PC-3 (cell line): ENCODE data around the gene GPR107. TPM values are rescaled to one million over a fixed set of nuclear protein-coding genes. Genes with fewer than 3 reads are reported as not detected.

Source experiments
- ATAC-seq: fragments of 200-7000 bp; cut with Tn5 transposase; 2 replicates; pipeline ENCODE4 v1.9.1; 2020; ENCODE audit warnings: mild to moderate bottlenecking, moderate library complexity
- BruUV-seq: library from RNA; stranded (reverse); fragments of 400-500 nt; replicated peaks from 2 replicates; lab custom pipeline; 2021; lab: Mats Ljungman, UMichigan
- CTCF ChIA-PET: fragments of 300-600 bp; sonication (Branson Sonifier 250); formaldehyde crosslinking; loops from one replicate; lab custom pipeline; 2022; ENCODE audit warnings: antibody characterized with exemption; lab: Charles Lee
- POLR2A ChIA-PET: fragments of 300-600 bp; sonication (Branson Sonifier 250); formaldehyde crosslinking; loops from one replicate; lab custom pipeline; 2022; ENCODE audit warnings: antibody characterized with exemption; ENCODE audit not compliant: unreplicated experiment; lab: Charles Lee
- DNase-seq: peaks from one replicate; pipeline ENCODE4 v3.0.0-alpha.2; 2015
- H2AFZ ChIP-seq: fragments of 300-600 bp; sonication (generic); 2 replicates; pipeline ENCODE4 v1.6.0; 2016; ENCODE audit warnings: antibody characterized with exemption, low read length
- H3F3A ChIP-seq: fragments of 300-600 bp; sonication (generic); one replicate; pipeline ENCODE4 v1.6.0; 2017; ENCODE audit warnings: antibody characterized with exemption, low read length, control low read depth, mild to moderate bottlenecking; ENCODE audit not compliant: unreplicated experiment
- H3K27ac ChIP-seq: fragments of 300-600 bp; sonication (generic); 2 replicates; pipeline ENCODE4 v1.5.1; 2016; ENCODE audit warnings: mild to moderate bottlenecking, low read length
- H3K27me3 ChIP-seq: fragments of 300-600 bp; sonication (generic); 2 replicates; pipeline ENCODE4 v1.6.1; 2016; ENCODE audit warnings: low read length, mixed read lengths
- H3K36me3 ChIP-seq: fragments of 300-600 bp; sonication (generic); 2 replicates; pipeline ENCODE4 v1.6.1; 2016; ENCODE audit warnings: low read depth, mixed run types, low read length, mixed read lengths
- H3K4me1 ChIP-seq: fragments of 300-600 bp; sonication (generic); 2 replicates; pipeline ENCODE4 v1.5.1; 2016; ENCODE audit warnings: low read length; ENCODE audit not compliant: insufficient read depth
- H3K4me2 ChIP-seq: fragments of 300-600 bp; sonication (generic); 2 replicates; pipeline ENCODE4 v1.6.0; 2016; ENCODE audit warnings: low read length
- H3K4me3 ChIP-seq: fragments of 300-600 bp; sonication (generic); 2 replicates; pipeline ENCODE4 v1.5.1; 2016; ENCODE audit warnings: mild to moderate bottlenecking, low read length, mixed read lengths
- H3K79me2 ChIP-seq: fragments of 300-600 bp; sonication (generic); 2 replicates; pipeline ENCODE4 v1.6.1; 2017; ENCODE audit warnings: low read length, mixed read lengths
- H3K9ac ChIP-seq: fragments of 300-600 bp; sonication (generic); 2 replicates; pipeline ENCODE4 v1.6.0; 2016; ENCODE audit warnings: mild to moderate bottlenecking, low read length
- H3K9me2 ChIP-seq: fragments of 300-600 bp; sonication (generic); replicated peaks from 2 replicates; pipeline ENCODE4 v1.6.1; 2016; ENCODE audit warnings: mixed run types, low read length, mixed read lengths
- H3K9me3 ChIP-seq: fragments of 300-600 bp; sonication (generic); 2 replicates; pipeline ENCODE4 v1.6.1; 2016; ENCODE audit warnings: low read length, mixed read lengths
- H4K20me1 ChIP-seq: fragments of 300-600 bp; sonication (generic); 2 replicates; pipeline ENCODE4 v1.6.1; 2016; ENCODE audit warnings: low read length, mixed read lengths
- EZH2 ChIP-seq: fragments of 300-600 bp; sonication (generic); IDR thresholded peaks from one replicate; pipeline ENCODE4 v1.6.1; 2017; ENCODE audit warnings: antibody characterized with exemption, mild to moderate bottlenecking, low read length; ENCODE audit not compliant: unreplicated experiment
- EZH2phosphoT487 ChIP-seq: fragments of 300-600 bp; sonication (generic); IDR thresholded peaks from 2 replicates; pipeline ENCODE4 v1.6.1; 2018; ENCODE audit warnings: mild to moderate bottlenecking, antibody characterized with exemption, low read length, borderline replicate concordance
- intact Hi-C: fragments of 100-400 bp; cut with micrococcal nuclease; formaldehyde crosslinking; loops from 2 replicates; pipeline ENCODE4 v1.9.0; 2023
- total RNA-seq: library from RNA; depleted of rRNA; stranded (reverse); fragments of >200 nt; gene quantifications from 2 replicates; pipeline ENCODE4 v1.2.3, GENCODE V29; 2014
- TF ChIP-seq, protein P1 (sequence below): fragments of 300-600 bp; sonication (generic); conservative IDR thresholded peaks from 2 replicates; pipeline ENCODE4 v1.5.1; 2017; ENCODE audit warnings: antibody characterized with exemption, low read depth, mild to moderate bottlenecking, low read length

Gene GPR107
- total RNA-seq, 1 experiment from 2014 or later: 11.4 TPM

- ChIA-PET CTCF (no interaction called here), POLR2A (no interaction called here)
- Histone ChIP-seq H4K20me1 (no peaks in the 10 kb centered on the region), H3K27me3 (no peaks in the 10 kb centered on the region), H3K4me1 (no peaks in the 10 kb centered on the region), H3K79me2 (no peaks in the 10 kb centered on the region), H3F3A (no peaks in the 10 kb centered on the region), H3K27ac (no peak overlapping the region), H3K36me3 (peaks cover 6% of the 10 kb centered on the region; the same call in 1 of the 2 replicates), H3K9me3 (no peaks in the 10 kb centered on the region), H3K9me2 (no peaks in the 10 kb centered on the region), H3K4me3 (no peak overlapping the region), H3K9ac (no peak overlapping the region), H2AFZ (no peak overlapping the region), H3K4me2 (no peak overlapping the region)
- TF ChIP-seq EZH2phosphoT487 (no peak), EZH2 (no peak)
- TF ChIP-seq, protein P1, sequence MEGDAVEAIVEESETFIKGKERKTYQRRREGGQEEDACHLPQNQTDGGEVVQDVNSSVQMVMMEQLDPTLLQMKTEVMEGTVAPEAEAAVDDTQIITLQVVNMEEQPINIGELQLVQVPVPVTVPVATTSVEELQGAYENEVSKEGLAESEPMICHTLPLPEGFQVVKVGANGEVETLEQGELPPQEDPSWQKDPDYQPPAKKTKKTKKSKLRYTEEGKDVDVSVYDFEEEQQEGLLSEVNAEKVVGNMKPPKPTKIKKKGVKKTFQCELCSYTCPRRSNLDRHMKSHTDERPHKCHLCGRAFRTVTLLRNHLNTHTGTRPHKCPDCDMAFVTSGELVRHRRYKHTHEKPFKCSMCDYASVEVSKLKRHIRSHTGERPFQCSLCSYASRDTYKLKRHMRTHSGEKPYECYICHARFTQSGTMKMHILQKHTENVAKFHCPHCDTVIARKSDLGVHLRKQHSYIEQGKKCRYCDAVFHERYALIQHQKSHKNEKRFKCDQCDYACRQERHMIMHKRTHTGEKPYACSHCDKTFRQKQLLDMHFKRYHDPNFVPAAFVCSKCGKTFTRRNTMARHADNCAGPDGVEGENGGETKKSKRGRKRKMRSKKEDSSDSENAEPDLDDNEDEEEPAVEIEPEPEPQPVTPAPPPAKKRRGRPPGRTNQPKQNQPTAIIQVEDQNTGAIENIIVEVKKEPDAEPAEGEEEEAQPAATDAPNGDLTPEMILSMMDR: no peak
- no peak for ATAC-seq
- DNase-seq: no peak
- no TSS peak for BruUV-seq
- intact Hi-C loops: no loop called here
Observed at GRCh38 chr9:130110166-130110565, 56.5 kb downstream of the GPR107 start.

DNA sequence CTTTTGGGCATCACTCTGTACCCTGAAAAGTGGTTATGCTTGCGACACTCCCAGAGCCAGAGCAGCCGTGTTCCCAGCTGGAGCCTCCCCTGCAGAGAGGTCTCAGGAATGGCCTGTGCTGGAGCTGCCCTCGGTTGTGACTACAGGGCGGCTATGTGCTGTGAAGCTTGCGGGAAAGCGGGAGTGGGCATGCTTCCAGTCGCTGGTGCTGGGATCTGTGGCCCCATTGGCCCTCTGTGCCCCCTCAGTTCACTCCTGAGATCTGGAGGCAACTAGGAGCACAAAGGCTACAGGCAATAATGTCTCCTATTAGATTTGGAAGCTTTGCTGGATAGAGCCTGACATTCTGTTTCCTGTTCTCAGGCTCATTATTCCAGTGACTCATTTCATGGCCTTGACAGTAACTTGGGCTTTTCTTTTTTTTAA, 56.9 kb downstream of the GPR107 start:
- intact Hi-C loops: no loop called here
- ChIA-PET CTCF (no interaction called here), POLR2A (no interaction called here)
- no peaks in the 10 kb centered on the region for H3K79me2 ChIP-seq
- H3K27ac ChIP-seq: no peak overlapping the region
- H3F3A ChIP-seq: no peaks in the 10 kb centered on the region
- H3K4me3 ChIP-seq: no peak overlapping the region
- no peaks in the 10 kb centered on the region for H4K20me1 ChIP-seq
- TF ChIP-seq EZH2 (no peak), EZH2phosphoT487 (no peak)
- TF ChIP-seq, protein P1: no peak
- no peak for ATAC-seq
- no peak for DNase-seq
- H3K4me1 ChIP-seq: no peaks in the 10 kb centered on the region
- peaks cover 6% of the 10 kb centered on the region; the same call in 1 of the 2 replicates for H3K36me3 ChIP-seq
- H3K27me3 ChIP-seq: no peaks in the 10 kb centered on the region
- H2AFZ ChIP-seq: no peak overlapping the region
- no peak overlapping the region for H3K9ac ChIP-seq
- no peaks in the 10 kb centered on the region for H3K9me3 ChIP-seq
- no TSS peak for BruUV-seq
- no peaks in the 10 kb centered on the region for H3K9me2 ChIP-seq
- no peak overlapping the region for H3K4me2 ChIP-seq

GRCh38 chr9:130111786-130112537, 58.3 kb downstream of the GPR107 start:
- TF ChIP-seq EZH2 (no peak), EZH2phosphoT487 (no peak)
- TF ChIP-seq, protein P1: no peak
- H3K4me2 ChIP-seq: no peak overlapping the region
- no peaks in the 10 kb centered on the region for H3K79me2 ChIP-seq
- no peak overlapping the region for H2AFZ ChIP-seq
- no peaks in the 10 kb centered on the region for H3K27me3 ChIP-seq
- no peaks in the 10 kb centered on the region for H3K9me2 ChIP-seq
- intact Hi-C loops: no loop called here
- no peaks in the 10 kb centered on the region for H3K9me3 ChIP-seq
- H3K9ac ChIP-seq: no peak overlapping the region
- H4K20me1 ChIP-seq: no peaks in the 10 kb centered on the region
- H3K4me1 ChIP-seq: no peaks in the 10 kb centered on the region
- DNase-seq: no peak
- H3K4me3 ChIP-seq: no peak overlapping the region
- no peaks in the 10 kb centered on the region for H3F3A ChIP-seq
- no peak overlapping the region for H3K27ac ChIP-seq
- no TSS peak for BruUV-seq
- H3K36me3 ChIP-seq: peaks cover 6% of the 10 kb centered on the region; the same call in 1 of the 2 replicates
- CTCF ChIA-PET: no interaction called here
- POLR2A ChIA-PET: no interaction called here
- ATAC-seq: no peak
